HCT116 (cell line): ENCODE measurements around the gene GALNT16. TPM values are rescaled to one million over a fixed set of nuclear protein-coding genes. Genes with fewer than 3 reads are reported as not detected.

ENCODE experiments used
- ATAC-seq: fragments of 200-7000 bp; cut with Tn5 transposase; 2 replicates; pipeline ENCODE4 v1.9.1; 2020; ENCODE audit warnings: mild to moderate bottlenecking, moderate library complexity
- BruUV-seq: library from RNA; stranded (reverse); fragments of 400-500 nt; replicated peaks from 2 replicates; lab custom pipeline; 2021; lab: Mats Ljungman, UMichigan
- CTCF ChIA-PET: fragments of 300-600 bp; sonication (Branson Sonifier 250); formaldehyde crosslinking; loops from one replicate; lab custom pipeline; 2021; ENCODE audit warnings: antibody characterized with exemption; lab: Charles Lee
- POLR2A ChIA-PET: fragments of 300-600, 350-600 bp; sonication (Branson Sonifier 250); formaldehyde crosslinking; loops from one replicate; lab custom pipeline; 2021; ENCODE audit warnings: antibody characterized with exemption; lab: Charles Lee
- RAD21 ChIA-PET, 2 experiments: fragments of 300-600 bp; sonication (Branson Sonifier 250); formaldehyde crosslinking; loops; one replicate each; lab custom pipeline; 2023; ENCODE audit warnings: low total read pairs in 2 of 2; ENCODE audit not compliant: uncharacterized antibody in 2 of 2, unreplicated experiment in 2 of 2, low non-redundant PET in 1 of 2; lab: Charles Lee
- DNase-seq: peaks from one replicate; pipeline ENCODE4 v3.0.0-alpha.2; 2010; ENCODE audit warnings: low read depth, low spot score
- H2AFZ ChIP-seq: fragments of 200-600 bp; shearing (Covaris generic), sonication (generic); 2 replicates; pipeline ENCODE4 v1.6.1; 2017; ENCODE audit warnings: low read depth, mixed run types, mixed read lengths, antibody characterized with exemption, low read length; ENCODE audit not compliant: poor library complexity, severe bottlenecking
- H3K27ac ChIP-seq: 2 replicates; pipeline ENCODE4 v1.5.1; 2012; ENCODE audit warnings: low read depth, low read length
- H3K27me3 ChIP-seq: fragments of 200-600 bp; sonication (generic); 2 replicates; pipeline ENCODE4 v1.6.1; 2016; ENCODE audit warnings: mixed run types, low read length, mixed read lengths; ENCODE audit not compliant: insufficient read depth
- H3K36me3 ChIP-seq, 2 experiments: fragments of 200-500 bp in 1 of 2; fragments of 200-600 bp in 1 of 2; sonication (Bioruptor generic) in 1 of 2; sonication (generic) in 1 of 2; 2 replicates each; pipeline versions ENCODE4 v1.5.1 to v1.6.1; 2014 to 2016; ENCODE audit warnings: low read length in 2 of 2, inconsistent platforms in 1 of 2, mixed read lengths in 1 of 2, mixed run types in 1 of 2; ENCODE audit not compliant: insufficient read depth in 2 of 2, control insufficient read depth in 1 of 2
- H3K4me1 ChIP-seq, 2 experiments: fragments of 200-600 bp in 1 of 2; sonication (generic) in 1 of 2; 2 replicates each; pipeline versions ENCODE4 v1.5.1 to v1.6.1; 2012 to 2017; ENCODE audit warnings: low read length in 2 of 2, inconsistent platforms in 1 of 2, mild to moderate bottlenecking in 1 of 2, mixed read lengths in 1 of 2, mixed run types in 1 of 2, moderate library complexity in 1 of 2; ENCODE audit not compliant: insufficient read depth in 2 of 2, control insufficient read depth in 1 of 2
- H3K4me2 ChIP-seq: fragments of 200-600 bp; sonication (generic); 2 replicates; pipeline ENCODE4 v1.6.1; 2017; ENCODE audit warnings: mixed run types, low read length, mixed read lengths
- H3K4me3 ChIP-seq, 2 experiments: fragments of 200-600 bp in 1 of 2; sonication (generic) in 1 of 2; replicated peaks in 1 of 2; 2 replicates each; pipeline ENCODE4 v1.5.1; 2011 to 2016; ENCODE audit warnings: low read length in 2 of 2, control low read depth in 1 of 2, low read depth in 1 of 2, mild to moderate bottlenecking in 1 of 2, mixed read lengths in 1 of 2, mixed run types in 1 of 2
- H3K79me2 ChIP-seq: fragments of 200-600 bp; sonication (generic); 2 replicates; pipeline ENCODE4 v1.6.1; 2017; ENCODE audit warnings: mild to moderate bottlenecking, mixed run types, low read length, moderate library complexity, mixed read lengths; ENCODE audit not compliant: insufficient read depth
- H3K9ac ChIP-seq: fragments of 200-600 bp; sonication (generic); 2 replicates; pipeline ENCODE4 v1.6.1; 2016; ENCODE audit warnings: low read length, mixed read lengths
- H3K9me2 ChIP-seq: fragments of 200-600 bp; sonication (generic), shearing (Covaris generic); 2 replicates; pipeline ENCODE4 v1.6.1; 2017; ENCODE audit warnings: mixed run types, mild to moderate bottlenecking, moderate library complexity; ENCODE audit not compliant: insufficient read depth
- H3K9me3 ChIP-seq, 2 experiments: fragments of 200-500 bp in 1 of 2; fragments of 200-600 bp in 1 of 2; sonication (Bioruptor generic) in 1 of 2; sonication (generic) in 1 of 2; 2 replicates each; pipeline ENCODE4 v1.6.1; 2014 to 2017; ENCODE audit warnings: low read length in 2 of 2, mixed read lengths in 2 of 2, inconsistent platforms in 1 of 2, low read depth in 1 of 2, mild to moderate bottlenecking in 1 of 2, mixed run types in 1 of 2, moderate library complexity in 1 of 2; ENCODE audit not compliant: control insufficient read depth in 1 of 2, insufficient read depth in 1 of 2
- H4K20me1 ChIP-seq: fragments of 200-600 bp; sonication (generic), shearing (Covaris generic); 2 replicates; pipeline ENCODE4 v1.6.1; 2017; ENCODE audit warnings: mixed run types, mild to moderate bottlenecking, moderate library complexity; ENCODE audit not compliant: insufficient read depth
- ATF3 ChIP-seq: IDR thresholded peaks from 2 replicates; pipeline ENCODE4 v1.6.1; 2012
- CEBPB ChIP-seq: IDR thresholded peaks from 2 replicates; pipeline ENCODE4 v1.6.1; 2012; ENCODE audit warnings: low read depth
- EGR1 ChIP-seq: IDR thresholded peaks from 2 replicates; pipeline ENCODE4 v1.6.1; 2012; ENCODE audit warnings: low read depth
- ELF1 ChIP-seq: IDR thresholded peaks from 2 replicates; pipeline ENCODE4 v1.6.1; 2012; ENCODE audit warnings: low read depth, borderline replicate concordance
- EZH2 ChIP-seq: fragments of 200-600 bp; sonication (generic); IDR thresholded peaks from 2 replicates; pipeline ENCODE4 v1.6.1; 2017; ENCODE audit warnings: antibody characterized with exemption, mixed run types
- MAX ChIP-seq: IDR thresholded peaks from 2 replicates; pipeline ENCODE4 v1.6.1; 2012
- POLR2A ChIP-seq: IDR thresholded peaks from 2 replicates; pipeline ENCODE4 v1.7.0; 2011; ENCODE audit warnings: borderline replicate concordance; ENCODE audit not compliant: insufficient read depth, insufficient read length; ENCODE audit errors: extremely low read depth
- REST ChIP-seq: IDR thresholded peaks from 2 replicates; pipeline ENCODE4 v1.6.1; 2012; ENCODE audit warnings: low read depth
- TCF7L2 ChIP-seq: IDR thresholded peaks from 2 replicates; pipeline ENCODE4 v1.7.0; 2011; ENCODE audit warnings: borderline replicate concordance, inconsistent platforms; ENCODE audit not compliant: insufficient read depth, insufficient read length; ENCODE audit errors: extremely low read depth
- ZBTB33 ChIP-seq: IDR thresholded peaks from 2 replicates; pipeline ENCODE4 v1.6.1; 2011; ENCODE audit warnings: mild to moderate bottlenecking, low read length, moderate library complexity; ENCODE audit not compliant: insufficient replicate concordance; ENCODE audit errors: extremely low read depth
- intact Hi-C: fragments of 100-400 bp; cut with micrococcal nuclease; formaldehyde crosslinking; loops from 2 replicates; pipeline ENCODE4 v1.10.0; 2022
- total RNA-seq: library from RNA; stranded (reverse); gene quantifications from one replicate; pipeline ENCODE4 v1.2.1, GENCODE V29; 2021; ENCODE audit not compliant: unreplicated experiment

GALNT16 gene
- total RNA-seq, 1 experiment from 2014 or later, result 0.32 TPM

GRCh38 chr14:69349091-69349777, 89.3 kb downstream of the GALNT16 start:
- RAD21 ChIA-PET, result no interaction called here
- BruUV-seq, result no TSS peak
- POLR2A ChIA-PET, result no interaction called here

More at GRCh38 chr14:69349091-69349777, 89.3 kb downstream of the GALNT16 start:
- Histone ChIP-seq H3K9me3 (no peaks in the 10 kb centered on the region), H3K27ac (no peak overlapping the region), H3K4me1 (no peaks in the 10 kb centered on the region), H3K36me3 (no peaks in the 10 kb centered on the region), H3K4me3 (no peak overlapping the region), H3K4me2 (no peak overlapping the region), H3K9me2 (no peaks in the 10 kb centered on the region), H2AFZ (no peak overlapping the region), H4K20me1 (no peaks in the 10 kb centered on the region), H3K27me3 (no peaks in the 10 kb centered on the region), H3K9ac (no peak overlapping the region), H3K79me2 (no peaks in the 10 kb centered on the region)
- intact Hi-C loops, result no loop called here
- DNase-seq (no peak), ATAC-seq (no peak)
- TF ChIP-seq ELF1 (no peak), POLR2A (no peak), MAX (no peak), REST (no peak), ATF3 (no peak), TCF7L2 (no peak), CEBPB (no peak), EGR1 (no peak), ZBTB33 (no peak), EZH2 (no peak)
- CTCF ChIA-PET, result no interaction called here
